OCI-M2 (cell line): ENCODE results near the gene HDAC5.
A peak's percentile ranks its signal among the peaks of the same experiment; 100 is the strongest.
"Not testable (repeated sequence)": the region's sequence is repeated elsewhere in the genome, so short reads cannot be mapped to it uniquely, and the experiment has no call there.

ENCODE experiments used
- DNase-seq: peaks from one replicate; lab custom pipeline; 2025; ENCODE audit not compliant: unreplicated experiment; lab: John Stamatoyannopoulos, UW

HDAC5 gene

DNA sequence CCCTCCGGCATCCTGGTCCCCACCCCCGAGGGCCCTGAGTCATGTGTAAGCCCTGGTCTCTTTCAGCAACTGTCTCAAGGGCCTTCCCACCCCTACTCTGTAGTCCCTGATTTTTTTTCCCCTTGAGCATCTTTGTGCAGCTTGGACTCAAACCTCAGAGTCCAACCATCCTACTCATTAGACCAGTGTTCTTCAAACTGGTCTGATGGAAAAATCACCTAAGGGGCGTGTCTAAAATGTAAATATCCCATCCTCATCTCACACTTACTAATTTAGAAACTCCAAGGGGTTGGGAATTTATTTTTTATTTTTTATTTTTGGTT lies 52.3 kb downstream of the HDAC5 start:
- no peak for DNase-seq

DNA sequence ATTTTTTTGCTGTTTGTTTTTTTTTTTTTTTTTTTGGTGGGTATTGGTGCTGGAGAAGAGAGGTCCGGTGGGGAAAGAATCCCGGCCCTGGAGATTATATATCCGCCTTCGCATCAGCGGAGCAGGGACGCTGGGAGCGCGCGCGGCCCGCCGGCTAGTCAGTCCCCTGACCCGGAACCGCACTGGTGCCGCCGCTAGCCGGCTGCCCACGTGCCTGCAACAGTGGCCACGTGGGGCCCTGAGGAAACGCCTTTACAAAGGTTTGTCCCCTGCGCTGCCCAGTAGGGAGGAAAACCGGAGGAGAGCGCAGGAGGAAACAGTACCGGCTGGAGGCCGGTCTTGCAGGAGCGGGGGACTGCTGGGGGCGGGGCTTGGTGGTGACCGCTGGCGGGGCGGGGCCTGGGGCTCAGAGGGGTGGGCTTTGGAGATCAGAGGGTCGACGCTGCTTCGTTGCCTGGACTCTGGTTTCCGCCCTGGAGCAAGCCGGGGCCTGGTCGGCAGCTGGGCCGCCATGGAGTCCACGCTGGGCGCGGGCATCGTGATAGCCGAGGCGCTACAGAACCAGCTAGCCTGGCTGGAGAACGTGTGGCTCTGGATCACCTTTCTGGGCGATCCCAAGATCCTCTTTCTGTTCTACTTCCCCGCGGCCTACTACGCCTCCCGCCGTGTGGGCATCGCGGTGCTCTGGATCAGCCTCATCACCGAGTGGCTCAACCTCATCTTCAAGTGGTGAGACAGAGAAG lies 52.8 kb downstream of the HDAC5 start, which contains the start of gene G6PC3:
G6PC3 (plus strand) TSS at position 281 of the 743 bp plus-strand sequence; CDS start at position 512, 231 bp downstream.
- DNase-seq = peak; percentile 54

DNA sequence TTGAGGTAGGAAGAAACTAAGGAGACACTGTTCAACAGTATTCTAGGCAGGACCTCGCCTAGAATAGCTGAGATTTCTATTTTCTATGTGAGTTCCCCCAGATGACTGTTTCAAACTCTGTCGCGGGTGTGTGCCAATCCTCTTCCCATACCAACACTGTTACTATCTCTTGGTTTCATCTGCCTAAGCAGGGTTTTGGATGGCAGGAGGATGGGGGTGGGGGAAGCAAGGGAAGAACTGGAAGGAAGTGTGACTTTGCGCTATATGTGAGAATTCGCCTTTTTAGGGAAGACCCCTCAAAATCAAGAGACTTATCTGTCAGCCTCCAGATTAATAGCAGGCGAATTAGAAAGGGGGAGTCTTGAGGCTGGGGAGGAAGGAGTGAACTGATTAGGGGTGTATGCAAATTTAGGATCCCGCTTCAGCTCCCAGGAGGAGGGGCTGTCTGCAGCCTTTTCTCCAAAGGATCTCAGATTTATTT lies 53.4 kb downstream of the HDAC5 start:
- DNase-seq = no peak

DNA sequence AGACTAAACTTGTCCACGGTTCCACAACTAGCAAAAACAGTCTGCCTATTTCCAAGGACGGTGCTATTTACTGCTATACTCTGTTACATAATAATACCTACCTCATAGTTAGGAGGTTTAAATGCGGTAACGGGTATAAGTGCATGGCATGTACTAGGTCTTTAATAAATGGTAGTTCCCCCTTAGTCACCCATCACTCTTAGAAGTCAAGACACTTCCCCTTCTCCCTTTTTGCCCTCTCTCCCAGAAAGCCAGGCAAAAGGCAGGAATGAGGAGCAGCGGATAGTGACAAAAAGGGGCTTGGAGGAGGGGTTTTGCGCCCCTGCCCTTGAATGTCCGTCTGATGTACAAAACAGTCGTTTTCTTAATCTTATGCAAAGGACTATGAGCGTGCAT lies 55.9 kb downstream of the HDAC5 start:
- DNase-seq = no peak

DNA sequence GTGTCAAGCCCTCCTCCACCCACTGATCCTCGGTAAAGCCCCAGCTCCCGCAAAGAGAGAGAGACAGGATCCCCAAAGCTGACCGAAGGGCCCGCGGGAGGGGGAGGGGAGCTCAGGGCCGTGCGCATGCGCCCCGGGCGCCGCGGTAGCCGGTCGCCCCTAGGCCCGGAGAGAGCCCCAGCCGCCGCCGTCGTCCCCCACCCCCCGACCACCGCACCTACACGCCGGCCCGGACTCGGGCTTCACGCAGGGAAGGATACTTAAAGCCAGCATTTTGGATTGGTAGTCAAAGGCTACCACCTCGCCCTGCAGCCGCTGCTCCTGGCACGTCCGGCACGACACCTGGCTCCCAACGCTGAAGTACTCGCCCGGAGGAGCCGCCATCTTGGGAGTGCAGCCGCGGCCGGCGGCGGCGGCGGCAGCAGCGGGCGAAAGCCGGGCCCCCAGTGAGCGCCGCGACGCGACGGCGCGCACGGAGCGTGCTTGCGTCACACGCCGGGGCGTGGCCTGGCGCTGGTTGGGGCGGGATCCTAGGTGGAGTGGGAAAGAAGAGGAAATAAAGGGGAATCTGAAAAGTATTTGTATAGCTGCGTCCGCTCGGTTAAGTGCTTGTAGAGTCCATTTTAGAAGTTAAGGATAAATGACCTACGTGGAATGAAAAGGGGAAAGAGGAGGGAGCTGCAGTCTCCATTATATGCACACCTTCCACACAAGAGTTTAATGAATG lies 57.1 kb downstream of the HDAC5 start, which contains the start of gene LSM12:
LSM12 (minus strand) TSS at position 468 of the 727 bp plus-strand sequence; CDS start at position 384, 84 bp downstream.
- DNase-seq = no peak

DNA sequence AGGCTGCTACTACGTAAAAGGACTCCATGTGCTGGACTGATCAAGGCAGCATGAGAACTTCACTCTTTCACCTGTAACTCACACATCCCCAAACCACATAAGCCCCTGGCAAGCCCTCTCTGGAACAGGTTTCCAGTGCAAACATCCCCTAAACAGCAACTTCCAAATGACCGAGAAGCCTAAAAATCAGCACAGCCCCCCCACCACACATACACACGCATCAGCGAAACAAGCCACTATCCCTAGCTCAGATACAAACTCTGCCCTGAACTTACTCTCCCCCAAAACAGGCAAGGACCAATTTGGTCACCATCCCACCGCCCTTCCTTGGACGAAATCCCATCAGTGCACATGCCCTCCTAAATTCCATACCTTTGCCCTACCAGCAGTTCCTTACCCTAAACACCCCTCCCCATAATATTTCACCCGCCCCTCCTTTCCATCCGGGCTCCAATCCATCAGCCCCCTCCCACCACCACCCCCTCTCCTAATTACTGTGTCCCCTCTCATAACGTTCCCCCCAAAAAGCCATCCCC lies 57.7 kb downstream of the HDAC5 start:
- no peak for DNase-seq

DNA sequence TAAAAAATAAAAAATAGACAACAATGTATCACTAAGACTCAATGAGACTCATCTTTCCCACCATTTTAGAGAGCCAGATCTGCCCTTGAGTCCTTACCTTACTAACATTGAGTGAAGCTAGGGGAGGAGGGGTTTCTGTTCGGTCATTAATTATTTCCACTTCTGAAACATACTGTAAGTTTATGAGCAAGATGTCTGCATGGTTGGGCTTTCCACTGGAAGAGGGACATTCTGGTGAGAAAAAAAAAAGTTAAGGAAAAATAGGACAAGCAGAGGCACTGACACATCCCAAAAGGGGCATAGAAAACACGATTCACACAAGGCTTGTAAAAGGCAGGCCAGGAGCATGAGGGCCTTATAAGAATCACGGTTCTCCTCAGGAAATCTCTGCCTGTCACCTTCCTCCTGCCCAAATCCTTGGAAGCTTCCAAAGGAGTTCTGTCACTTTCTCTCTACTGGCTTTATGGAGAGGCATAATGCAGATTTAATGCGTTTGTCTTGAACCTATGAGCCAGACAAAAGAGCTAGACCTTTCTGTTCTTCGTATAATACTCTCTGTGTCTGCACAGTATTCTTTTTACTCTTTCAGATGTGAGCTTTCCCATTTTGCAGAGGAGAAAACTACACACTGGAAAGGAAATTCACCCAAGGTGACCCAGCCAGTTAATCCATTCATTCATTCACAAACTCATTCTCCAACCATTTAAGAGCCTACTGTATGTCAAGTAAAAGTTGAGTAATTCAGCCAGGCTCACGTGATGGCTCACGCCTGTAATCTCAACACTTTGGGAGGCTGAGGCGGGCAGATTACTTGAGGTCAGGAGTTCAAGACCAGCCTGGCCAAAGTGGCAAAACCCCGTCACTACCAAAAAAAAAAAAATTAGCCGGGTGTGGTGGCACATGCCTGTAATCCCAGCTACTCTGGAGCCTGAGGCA lies 59.5 kb downstream of the HDAC5 start:
- DNase-seq = no peak

DNA sequence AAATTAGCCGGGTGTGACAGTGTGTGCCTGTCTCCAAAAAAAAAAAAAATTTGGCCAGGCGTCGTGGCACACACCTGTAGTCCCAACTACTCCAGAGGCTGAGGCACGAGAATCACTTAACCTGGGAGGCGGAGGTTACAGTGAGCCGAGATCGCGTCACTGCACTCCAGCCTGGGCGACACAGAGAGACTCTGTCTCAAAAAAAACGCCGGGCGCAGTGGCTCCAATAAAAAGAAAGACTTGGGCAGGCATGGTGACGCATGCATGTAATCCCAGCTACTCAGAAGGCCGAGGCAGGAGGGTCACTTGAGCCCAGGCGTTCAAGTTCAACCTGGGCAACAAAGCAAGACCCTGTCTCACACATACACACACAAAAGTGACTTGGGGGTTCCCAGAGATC lies 60.6 kb downstream of the HDAC5 start:
- DNase-seq = no peak

GRCh38 chr17:44061446-44061845 lies 62.0 kb downstream of the HDAC5 start:
- no peak for DNase-seq

DNA sequence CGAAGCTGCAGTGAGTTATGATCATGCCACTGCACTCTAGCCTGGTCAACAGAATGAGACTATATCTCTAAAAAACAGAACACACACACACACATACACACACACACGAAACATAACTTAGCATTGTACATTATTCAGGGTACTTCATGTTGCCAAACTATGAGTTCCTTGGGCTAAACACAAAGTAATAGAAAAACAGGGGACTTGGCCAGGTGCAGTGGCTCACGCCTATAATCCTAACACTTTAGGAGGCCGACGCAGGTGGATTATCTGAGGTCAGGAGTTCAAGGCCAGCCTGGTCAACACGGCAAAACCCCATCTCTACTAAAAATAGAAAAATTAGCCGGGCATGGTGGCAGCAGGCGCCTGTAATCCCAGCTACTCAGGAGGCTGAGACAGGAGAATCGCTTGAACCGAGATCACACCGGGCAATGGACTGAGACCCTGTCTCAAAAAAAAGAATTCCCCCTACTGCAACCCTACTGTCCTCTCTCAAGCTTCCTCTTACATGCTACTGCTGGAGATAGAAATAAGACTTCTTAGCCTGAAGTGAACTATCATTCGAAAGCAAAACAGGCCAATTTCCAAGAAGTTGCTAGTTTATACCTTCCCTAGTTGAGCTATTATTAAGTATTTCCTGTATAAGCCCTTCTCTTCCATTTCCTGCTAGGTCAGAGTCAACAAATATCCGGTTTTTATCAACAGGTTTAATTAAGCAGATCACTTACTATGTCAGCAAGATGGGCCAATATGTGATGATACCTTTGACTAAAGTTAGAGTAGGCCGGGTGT lies 64.1 kb downstream of the HDAC5 start:
- no peak for DNase-seq

GRCh38 chr17:44053125-44053872 lies 70.1 kb downstream of the HDAC5 start:
- DNase-seq = no peak

DNA sequence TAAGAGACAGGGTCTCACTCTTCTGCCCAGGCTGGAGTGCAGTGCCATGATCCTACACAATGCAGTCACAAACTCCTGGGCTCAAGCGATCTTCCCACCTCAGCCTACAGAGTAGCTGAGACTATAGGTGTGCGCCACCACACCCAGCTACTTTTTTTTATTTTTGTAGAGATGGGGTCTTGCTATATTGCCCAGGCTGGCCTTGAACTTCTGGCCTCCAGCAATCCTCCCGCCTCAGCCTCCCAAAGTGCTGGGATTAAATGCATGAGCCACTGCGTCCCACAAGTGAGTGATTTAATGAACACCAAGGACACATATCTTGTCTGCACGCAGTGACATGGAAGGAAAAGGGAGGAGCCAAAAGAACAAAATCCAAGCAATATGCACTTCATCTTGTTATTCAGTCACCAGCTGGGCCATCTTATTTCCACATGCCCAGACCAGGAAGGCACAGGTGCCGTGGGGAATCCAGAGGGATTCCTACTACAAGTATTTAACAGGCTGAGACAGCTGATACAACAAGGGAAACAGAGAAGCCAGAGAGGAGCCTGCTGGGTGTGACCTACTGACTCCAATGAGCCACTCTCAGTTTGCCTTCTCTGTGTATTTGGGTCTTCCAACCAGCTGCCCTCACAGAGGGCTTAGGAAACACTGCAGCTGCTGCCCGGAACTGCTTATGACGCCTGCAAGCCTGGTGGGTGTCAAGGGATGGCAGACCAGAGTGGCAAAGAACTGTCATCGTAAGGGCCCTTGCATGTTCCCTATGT lies 74.0 kb downstream of the HDAC5 start:
- DNase-seq = no peak

GRCh38 chr17:44046893-44047292 lies 76.5 kb downstream of the HDAC5 start:
- DNase-seq = not testable (repeated sequence)

- DNase-seq = no peak
Observed at GRCh38 chr17:44045486-44045885, 78.0 kb downstream of the HDAC5 start.

- DNase-seq = no peak
Observed at GRCh38 chr17:44044071-44044470, 79.4 kb downstream of the HDAC5 start.

DNA sequence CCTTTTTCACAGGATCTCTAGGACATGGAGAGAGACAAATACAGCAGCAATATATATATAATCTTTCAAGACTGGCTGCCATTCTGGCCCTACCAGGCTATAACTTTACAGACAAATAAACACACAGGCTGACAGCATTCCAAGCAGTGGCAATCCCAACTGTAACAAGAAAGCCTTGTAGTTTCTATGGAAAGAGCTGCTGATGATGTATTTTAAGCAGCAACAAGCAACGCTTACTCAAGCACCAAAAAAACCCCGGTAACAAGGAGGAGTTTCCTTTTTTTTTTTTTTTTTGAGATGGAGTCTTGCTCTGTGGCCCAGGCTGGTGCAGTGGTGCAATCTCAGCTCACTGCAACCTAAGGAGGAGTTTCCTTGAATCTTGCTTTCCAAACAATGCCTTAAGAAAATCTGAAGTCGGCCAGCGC lies 80.2 kb downstream of the HDAC5 start:
- DNase-seq = no peak

DNA sequence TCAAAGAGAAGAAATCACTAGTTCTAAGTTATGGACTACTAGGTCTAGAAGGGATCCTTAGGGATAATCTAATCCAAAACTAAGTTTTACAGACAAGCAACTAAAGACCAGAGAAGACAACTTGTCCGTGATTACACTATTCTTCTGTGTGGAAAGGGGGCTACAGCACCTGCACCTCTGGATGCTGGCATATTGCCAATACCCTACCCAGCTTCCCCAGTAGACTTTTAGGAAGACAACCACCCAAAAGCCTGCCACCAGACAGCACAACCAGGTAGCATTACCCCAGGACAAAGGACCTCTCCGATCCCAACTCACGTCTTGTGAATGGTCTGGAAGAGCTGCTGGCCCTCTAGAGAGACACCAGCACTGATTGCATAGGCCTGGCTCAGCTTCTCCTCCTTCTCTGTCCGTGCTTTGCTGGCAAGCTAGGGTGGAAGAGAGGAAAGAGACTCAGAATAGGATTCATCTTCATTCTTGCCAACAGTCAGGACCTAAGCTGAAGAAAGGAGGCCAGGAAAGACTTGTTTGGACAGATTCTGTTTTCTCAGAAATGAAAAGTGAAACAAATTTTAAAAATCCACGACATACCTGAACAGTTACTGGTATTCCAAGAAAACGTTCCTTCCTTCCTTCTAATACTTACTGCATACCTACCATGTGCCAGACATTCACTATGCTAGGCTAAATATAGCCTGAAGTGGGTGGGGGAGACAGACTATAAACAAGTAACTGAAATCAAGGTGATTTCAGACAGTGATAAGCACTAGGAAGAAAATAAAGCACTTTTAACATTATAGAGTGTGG lies 83.4 kb downstream of the HDAC5 start:
- DNase-seq = no peak

DNA sequence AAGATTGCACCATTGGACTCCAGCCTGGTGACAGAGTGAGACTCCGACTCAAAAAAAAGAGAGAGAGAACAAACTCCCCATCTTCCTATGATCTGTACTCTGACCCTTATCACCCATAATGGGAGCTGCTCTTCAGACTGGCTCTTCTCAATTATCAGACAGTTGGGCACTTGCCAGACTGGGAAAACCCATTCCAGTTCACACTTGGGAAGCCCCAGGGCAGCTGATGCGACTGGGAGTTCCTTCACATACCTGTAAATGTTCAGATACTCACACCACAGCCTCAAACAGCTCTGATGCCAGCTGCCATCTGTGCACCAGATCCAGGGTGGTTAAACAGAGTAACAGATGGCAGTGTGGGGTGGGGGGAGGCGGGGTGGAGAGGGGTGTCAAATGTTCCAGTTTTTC lies 84.8 kb downstream of the HDAC5 start:
- no peak for DNase-seq
